Measurements from ENCODE around the gene COX7A2. TPM values are rescaled to one million over a fixed set of nuclear protein-coding genes. Genes with fewer than 3 reads are reported as not detected.

The COX7A2 gene
- total RNA-seq, 1 experiment from 2014 or later = 524 TPM

- BruUV-seq (replicated peaks) = no TSS peak
- Histone ChIP-seq H3K9me2 (ENCODE audit: insufficient read depth) (no peaks in the 10 kb centered on the region), H3K36me3 (ENCODE audit: low read depth) (no peaks in the 10 kb centered on the region), H3K79me2 (ENCODE audit: low read depth) (no peaks in the 10 kb centered on the region), H3K4me1 (replicated peaks; ENCODE audit: insufficient read depth) (peaks cover 21% of the 10 kb centered on the region), H4K20me1 (ENCODE audit: insufficient read depth) (no peaks in the 10 kb centered on the region), H3K4me3 (no peak overlapping the region), H3K27ac (no peak overlapping the region), H3K27me3 (ENCODE audit: insufficient read depth, low read depth) (no peaks in the 10 kb centered on the region), H3K9me3 (ENCODE audit: insufficient read depth, low read depth) (no peaks in the 10 kb centered on the region), H2AFZ (no peak overlapping the region), H3K4me2 (no peak overlapping the region), H3F3A (ENCODE audit: insufficient read depth, low read depth) (peaks cover 11% of the 10 kb centered on the region; the same call in 1 of the 2 replicates)
- ChIA-PET CTCF (no interaction called here), POLR2A (ENCODE audit: unreplicated experiment) (interaction anchor here (0.7 kb wide), 1 partner anchor 18 kb away, joined by 4 read pairs; no protein-coding TSS in a partner anchor)
- no peak for TF ChIP-seq CTCF (conservative IDR thresholded peaks at IDR 0.05)
- TF ChIP-seq EZH2 (IDR thresholded peaks at IDR 0.05; ENCODE audit: low read depth) = no peak
- no peak for DNase-seq
- intact Hi-C loops (cut with micrococcal nuclease; ENCODE audit: unreplicated experiment) = loop anchor here (5.0 to 10.0 kb wide), 6 partner anchors 205 to 1525 kb away; no protein-coding TSS in a partner anchor
Measured at GRCh38 chr6:75199889-75200288, 43.7 kb downstream of the COX7A2 start.

GRCh38 chr6:75196081-75196687 lies 47.4 kb downstream of the COX7A2 start:
- intact Hi-C loops (cut with micrococcal nuclease; ENCODE audit: unreplicated experiment) = no loop called here
- H3K9me3 ChIP-seq (ENCODE audit: insufficient read depth, low read depth) = no peaks in the 10 kb centered on the region
- no peaks in the 10 kb centered on the region for H3K79me2 ChIP-seq (ENCODE audit: low read depth)
- H4K20me1 ChIP-seq (ENCODE audit: insufficient read depth) = no peaks in the 10 kb centered on the region
- TF ChIP-seq CTCF (conservative IDR thresholded peaks at IDR 0.05) (no peak), EZH2 (IDR thresholded peaks at IDR 0.05; ENCODE audit: low read depth) (no peak)
- no peak overlapping the region for H2AFZ ChIP-seq
- peaks cover 15% of the 10 kb centered on the region for H3K4me1 ChIP-seq (replicated peaks; ENCODE audit: insufficient read depth)
- H3K27ac ChIP-seq = no peak overlapping the region
- H3K27me3 ChIP-seq (ENCODE audit: insufficient read depth, low read depth) = no peaks in the 10 kb centered on the region
- CTCF ChIA-PET = no interaction called here
- H3K36me3 ChIP-seq (ENCODE audit: low read depth) = no peaks in the 10 kb centered on the region
- H3F3A ChIP-seq (ENCODE audit: insufficient read depth, low read depth) = peaks cover 10% of the 10 kb centered on the region; the same call in 1 of the 2 replicates
- no TSS peak for BruUV-seq (replicated peaks)
- 0 out of 2 replicates have a peak overlapping the region, but pooled peaks have one; percentile 25 for H3K4me2 ChIP-seq
- POLR2A ChIA-PET (ENCODE audit: unreplicated experiment) = no interaction called here
- peak in 1 of 2 experiments; percentile 64 for DNase-seq
- H3K9me2 ChIP-seq (ENCODE audit: insufficient read depth) = no peaks in the 10 kb centered on the region
- no peak overlapping the region for H3K4me3 ChIP-seq

GRCh38 chr6:75188221-75188925 lies 55.2 kb downstream of the COX7A2 start:
- no peaks in the 10 kb centered on the region for H4K20me1 ChIP-seq (ENCODE audit: insufficient read depth)
- intact Hi-C loops (cut with micrococcal nuclease; ENCODE audit: unreplicated experiment) = no loop called here
- no peak for DNase-seq
- peaks cover 10% of the 10 kb centered on the region for H3K4me1 ChIP-seq (replicated peaks; ENCODE audit: insufficient read depth)
- no peak overlapping the region for H3K27ac ChIP-seq
- no TSS peak for BruUV-seq (replicated peaks)
- H3K36me3 ChIP-seq (ENCODE audit: low read depth) = no peaks in the 10 kb centered on the region
- no peak overlapping the region for H3K4me2 ChIP-seq
- peaks cover 5% of the 10 kb centered on the region for H3F3A ChIP-seq (ENCODE audit: insufficient read depth, low read depth)
- H3K4me3 ChIP-seq = no peak overlapping the region
- H3K9me2 ChIP-seq (ENCODE audit: insufficient read depth) = no peaks in the 10 kb centered on the region
- CTCF ChIA-PET = no interaction called here
- no peaks in the 10 kb centered on the region for H3K27me3 ChIP-seq (ENCODE audit: insufficient read depth, low read depth)
- H3K79me2 ChIP-seq (ENCODE audit: low read depth) = no peaks in the 10 kb centered on the region
- POLR2A ChIA-PET (ENCODE audit: unreplicated experiment) = no interaction called here
- H2AFZ ChIP-seq = no peak overlapping the region
- TF ChIP-seq EZH2 (IDR thresholded peaks at IDR 0.05; ENCODE audit: low read depth) = no peak
- TF ChIP-seq CTCF (conservative IDR thresholded peaks at IDR 0.05) = no peak
- H3K9me3 ChIP-seq (ENCODE audit: insufficient read depth, low read depth) = no peaks in the 10 kb centered on the region; the same call in 1 of the 2 replicates

Other genes with a start within 250 kb of the COX7A2 start
- 12.5 and 18.7 TPM in 2 replicates for gene COL12A1, start 37.7 kb downstream of the COX7A2 start, total RNA-seq (2021)
- 78.2 and 122 TPM in 2 replicates for gene TMEM30A, start 41.0 kb upstream of the COX7A2 start, total RNA-seq (2021)
- gene FILIP1, start 250.0 kb upstream of the COX7A2 start, total RNA-seq (2021) = 0.15 TPM in 1 of 2 replicates, not detected in the other